HepG2 (cell line): ENCODE measurements around the gene CLPX.

ENCODE experiments used
- BRD4 ChIP-seq: sonication (generic); formaldehyde crosslinking; IDR thresholded peaks from 2 replicates; pipeline ENCODE4 v1.4.0; 2020; ENCODE audit warnings: missing genetic modification reagents
- NR2F2 ChIP-seq: IDR thresholded peaks from 2 replicates; pipeline ENCODE4 v1.6.1; 2012; ENCODE audit warnings: low read depth, inconsistent platforms, borderline replicate concordance
- PATZ1 ChIP-seq: sonication (generic); formaldehyde crosslinking; IDR thresholded peaks from 2 replicates; pipeline ENCODE4 v1.4.0; 2020; ENCODE audit warnings: missing genetic modification reagents
- SRY ChIP-seq: sonication (generic); formaldehyde crosslinking; IDR thresholded peaks from 2 replicates; pipeline ENCODE4 v1.8.0; 2022; ENCODE audit warnings: mild to moderate bottlenecking, missing genetic modification reagents
- ZNF10 ChIP-seq: sonication (generic); formaldehyde crosslinking; IDR thresholded peaks from 2 replicates; pipeline ENCODE4 v1.4.0; 2020; ENCODE audit warnings: mild to moderate bottlenecking, low read depth, missing genetic modification reagents, borderline replicate concordance
- ZNF549 ChIP-seq: sonication (generic); formaldehyde crosslinking; IDR thresholded peaks from 2 replicates; pipeline ENCODE4 v1.5.0; 2020; ENCODE audit warnings: missing genetic modification reagents
- TF ChIP-seq, protein P1 (sequence below): sonication (generic); formaldehyde crosslinking; IDR thresholded peaks from 2 replicates; pipeline ENCODE4 v1.5.0; 2020; ENCODE audit warnings: mild to moderate bottlenecking, missing genetic modification reagents, moderate library complexity

DNA sequence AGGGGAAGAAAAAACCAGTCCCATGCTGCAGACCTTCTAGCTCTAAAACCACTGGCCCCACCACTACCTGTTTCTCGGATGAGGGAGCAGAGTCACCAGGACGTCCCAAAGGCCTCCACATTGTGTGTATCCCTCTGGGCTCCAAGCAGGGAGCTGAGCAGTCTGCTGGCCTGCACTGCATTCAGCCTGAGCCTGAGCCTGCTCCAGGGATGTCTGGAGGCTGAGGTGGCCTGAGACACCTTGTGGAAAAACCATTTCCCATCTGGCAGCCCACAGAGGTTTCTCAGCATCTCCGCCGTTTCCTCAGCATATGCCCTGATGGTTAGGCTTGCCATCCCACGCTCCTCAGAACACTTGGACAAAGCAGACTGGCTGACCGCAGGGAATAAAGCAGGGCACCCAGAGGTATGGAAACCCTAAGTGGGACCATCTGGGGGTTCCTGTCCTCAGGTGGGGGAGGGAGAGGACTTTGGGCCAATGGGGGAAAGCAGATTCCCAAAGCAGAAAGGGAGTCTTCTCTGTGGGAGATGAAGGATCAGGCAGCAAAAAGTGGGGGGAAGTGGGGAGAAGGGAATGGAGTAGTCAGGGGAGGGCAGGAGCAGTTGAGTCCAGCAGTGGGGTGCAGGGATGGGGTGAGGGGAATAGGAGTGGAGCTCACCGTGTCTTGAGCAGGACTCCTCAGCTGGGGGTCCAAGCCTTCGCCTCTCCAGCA, 25.8 kb upstream of the CLPX start, which contains the start of gene CILP:
- TF ChIP-seq NR2F2 (no peak), PATZ1 (CRISPR knock-in tag) (no peak), ZNF549 (no peak), BRD4 (CRISPR knock-in tag) (no peak), ZNF10 (CRISPR knock-in tag) (no peak), SRY (no peak)
- TF ChIP-seq, protein P1, sequence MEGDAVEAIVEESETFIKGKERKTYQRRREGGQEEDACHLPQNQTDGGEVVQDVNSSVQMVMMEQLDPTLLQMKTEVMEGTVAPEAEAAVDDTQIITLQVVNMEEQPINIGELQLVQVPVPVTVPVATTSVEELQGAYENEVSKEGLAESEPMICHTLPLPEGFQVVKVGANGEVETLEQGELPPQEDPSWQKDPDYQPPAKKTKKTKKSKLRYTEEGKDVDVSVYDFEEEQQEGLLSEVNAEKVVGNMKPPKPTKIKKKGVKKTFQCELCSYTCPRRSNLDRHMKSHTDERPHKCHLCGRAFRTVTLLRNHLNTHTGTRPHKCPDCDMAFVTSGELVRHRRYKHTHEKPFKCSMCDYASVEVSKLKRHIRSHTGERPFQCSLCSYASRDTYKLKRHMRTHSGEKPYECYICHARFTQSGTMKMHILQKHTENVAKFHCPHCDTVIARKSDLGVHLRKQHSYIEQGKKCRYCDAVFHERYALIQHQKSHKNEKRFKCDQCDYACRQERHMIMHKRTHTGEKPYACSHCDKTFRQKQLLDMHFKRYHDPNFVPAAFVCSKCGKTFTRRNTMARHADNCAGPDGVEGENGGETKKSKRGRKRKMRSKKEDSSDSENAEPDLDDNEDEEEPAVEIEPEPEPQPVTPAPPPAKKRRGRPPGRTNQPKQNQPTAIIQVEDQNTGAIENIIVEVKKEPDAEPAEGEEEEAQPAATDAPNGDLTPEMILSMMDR, result no peak
